ENCODE results near the gene HIP1.

DNA sequence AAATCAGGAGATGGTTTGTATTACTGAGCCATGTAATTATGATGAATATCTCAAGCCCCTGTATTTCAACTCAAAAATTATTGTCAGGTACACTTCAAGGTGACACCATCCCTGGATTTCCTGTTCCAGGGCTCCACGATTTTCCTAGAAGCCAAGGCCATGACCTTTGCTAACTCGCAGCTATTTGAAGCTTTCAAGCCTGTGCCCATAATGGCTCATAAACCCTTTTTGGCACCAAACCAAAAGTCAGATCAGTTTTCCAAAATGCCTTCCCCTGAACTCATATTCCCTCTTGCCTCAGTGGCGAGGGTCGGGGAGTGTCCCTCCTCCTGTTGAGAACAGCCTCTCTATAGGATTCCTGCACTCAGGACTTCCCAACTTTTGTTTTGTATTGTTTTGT is 70.8 kb downstream of the HIP1 start:
- TF ChIP-seq EZH2 (IDR thresholded peaks at IDR 0.05; ENCODE audit: low read depth) (no peak), CTCF (conservative IDR thresholded peaks at IDR 0.05) (no peak)

Measured in PC-9 (cell line).